ENCODE data around the gene MYLK4.

- TF ChIP-seq CTCF (IDR thresholded peaks at IDR 0.05) = peak; percentile 63 to 84 (median 71)
- TF ChIP-seq POLR2A (IDR thresholded peaks at IDR 0.05) = no peak
Measured at GRCh38 chr6:2749969-2750600, 637 bp downstream of the MYLK4 start.
